RWPE1 (cell line): Measurements from ENCODE around the gene RHPN2.

ENCODE experiments used
- CTCF ChIA-PET: fragments of 350-600 bp; sonication (Branson Sonifier 250); formaldehyde crosslinking; extraction: SDS; loops from one replicate; lab custom pipeline; 2021; lab: Yijun Ruan, JAX
- POLR2A ChIA-PET: fragments of 400-600 bp; formaldehyde crosslinking; extraction: SDS; loops from one replicate; lab custom pipeline; 2020; ENCODE audit warnings: antibody characterized with exemption; ENCODE audit not compliant: low non-redundant PET; lab: Yijun Ruan, JAX
- DNase-seq: peaks from one replicate; pipeline ENCODE4 v3.0.0; 2012; ENCODE audit warnings: low spot score
- H3K27ac ChIP-seq: fragments of 450-650 bp; 2 replicates; pipeline ENCODE4 v1.5.1; 2017
- TF ChIP-seq, protein P1 (sequence below): fragments of 450-650 bp; conservative IDR thresholded peaks from 2 replicates; pipeline ENCODE4 v1.5.1; 2017; ENCODE audit warnings: low read depth, mild to moderate bottlenecking

Gene RHPN2

DNA sequence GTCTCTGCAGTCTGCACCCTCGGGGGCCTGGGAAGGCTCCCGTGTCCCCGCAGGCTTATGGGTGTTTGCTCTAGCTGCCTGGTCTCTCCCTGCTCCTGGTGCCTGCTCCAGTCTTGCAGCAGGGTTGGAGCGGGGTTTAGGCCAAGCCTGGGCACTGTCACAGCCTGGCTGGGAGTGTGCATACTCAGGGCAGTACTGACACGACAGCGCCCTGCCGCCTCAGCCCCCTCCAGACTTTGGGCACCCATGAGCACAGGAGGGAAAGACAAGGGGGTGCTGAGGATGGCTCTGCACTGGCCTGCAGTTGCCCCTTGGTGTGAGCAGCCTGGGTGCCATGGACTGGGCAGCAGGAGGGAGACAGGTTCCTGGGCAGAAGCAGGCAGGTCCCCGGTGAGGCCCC is 128.6 kb downstream of the RHPN2 start:
- TF ChIP-seq, protein P1, sequence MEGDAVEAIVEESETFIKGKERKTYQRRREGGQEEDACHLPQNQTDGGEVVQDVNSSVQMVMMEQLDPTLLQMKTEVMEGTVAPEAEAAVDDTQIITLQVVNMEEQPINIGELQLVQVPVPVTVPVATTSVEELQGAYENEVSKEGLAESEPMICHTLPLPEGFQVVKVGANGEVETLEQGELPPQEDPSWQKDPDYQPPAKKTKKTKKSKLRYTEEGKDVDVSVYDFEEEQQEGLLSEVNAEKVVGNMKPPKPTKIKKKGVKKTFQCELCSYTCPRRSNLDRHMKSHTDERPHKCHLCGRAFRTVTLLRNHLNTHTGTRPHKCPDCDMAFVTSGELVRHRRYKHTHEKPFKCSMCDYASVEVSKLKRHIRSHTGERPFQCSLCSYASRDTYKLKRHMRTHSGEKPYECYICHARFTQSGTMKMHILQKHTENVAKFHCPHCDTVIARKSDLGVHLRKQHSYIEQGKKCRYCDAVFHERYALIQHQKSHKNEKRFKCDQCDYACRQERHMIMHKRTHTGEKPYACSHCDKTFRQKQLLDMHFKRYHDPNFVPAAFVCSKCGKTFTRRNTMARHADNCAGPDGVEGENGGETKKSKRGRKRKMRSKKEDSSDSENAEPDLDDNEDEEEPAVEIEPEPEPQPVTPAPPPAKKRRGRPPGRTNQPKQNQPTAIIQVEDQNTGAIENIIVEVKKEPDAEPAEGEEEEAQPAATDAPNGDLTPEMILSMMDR, result no peak
- DNase-seq, result no peak
- no peak overlapping the region for H3K27ac ChIP-seq
- ChIA-PET CTCF (interaction anchor here (0.6 kb wide), 1 partner anchor 40 kb away, joined by 3 read pairs; no protein-coding TSS in a partner anchor), POLR2A (no interaction called here)

DNA sequence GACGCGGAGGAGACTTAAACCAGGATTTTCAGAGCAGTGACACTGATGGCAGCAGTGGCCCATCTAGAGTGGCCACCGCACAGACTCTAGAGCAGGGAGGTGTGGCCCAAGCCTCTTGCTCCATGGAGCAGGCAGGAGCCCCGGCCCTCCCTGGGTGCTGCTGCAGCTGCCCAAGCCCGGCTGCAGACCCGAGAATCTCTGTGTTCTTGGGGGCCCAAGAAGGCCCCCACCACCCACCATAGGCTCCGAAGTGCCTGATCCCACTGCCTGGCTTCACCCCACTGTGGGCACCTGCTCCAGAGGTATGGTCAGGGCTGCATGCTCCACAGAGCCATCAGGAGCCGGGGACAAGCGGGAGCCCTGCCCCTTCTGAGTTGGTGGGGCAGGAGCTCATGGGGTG is 129.1 kb downstream of the RHPN2 start:
- TF ChIP-seq, protein P1, result no peak
- no peak for DNase-seq
- H3K27ac ChIP-seq, result no peak overlapping the region
- POLR2A ChIA-PET, result no interaction called here
- CTCF ChIA-PET, result interaction anchor here (0.6 kb wide), 1 partner anchor 40 kb away, joined by 3 read pairs; no protein-coding TSS in a partner anchor

DNA sequence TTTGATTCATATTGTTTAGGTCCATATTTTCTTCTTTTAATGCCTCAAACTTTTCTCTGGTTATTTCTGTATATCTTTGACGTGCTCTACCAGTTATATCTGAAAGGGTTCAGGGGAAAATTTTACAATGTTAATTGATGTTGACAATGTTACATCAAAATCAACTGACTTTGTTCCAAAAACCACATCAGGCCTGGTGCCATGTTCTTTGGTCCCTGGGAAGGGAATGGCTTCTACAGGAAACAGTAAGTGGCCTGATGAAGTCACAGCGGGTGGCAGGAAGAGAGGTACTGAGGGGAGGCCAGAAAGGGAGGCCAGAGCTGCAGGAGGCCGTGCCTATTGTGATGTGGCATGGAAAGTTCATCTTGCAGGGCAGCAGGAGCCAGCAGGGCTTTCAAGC is 131.1 kb downstream of the RHPN2 start:
- TF ChIP-seq, protein P1, result no peak
- POLR2A ChIA-PET, result no interaction called here

DNA sequence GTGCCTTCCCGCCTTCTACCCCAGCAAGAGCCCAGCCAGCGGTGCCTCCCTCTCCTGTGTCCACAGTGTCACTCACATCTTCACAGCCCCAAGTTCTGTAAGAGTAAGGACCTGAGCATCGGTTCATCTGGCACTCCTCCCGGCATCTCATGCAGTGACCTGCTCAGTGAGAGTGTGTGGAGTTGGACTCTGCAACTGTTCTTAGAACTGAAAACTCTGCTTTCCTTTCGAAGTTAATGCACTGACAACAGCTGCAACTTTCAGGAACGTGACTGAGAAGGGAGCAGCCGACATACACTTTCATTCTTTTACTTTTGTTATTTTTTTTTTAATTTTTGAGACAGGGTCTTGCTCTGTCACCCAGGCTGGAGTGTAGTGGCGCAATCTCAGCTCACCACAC is 134.1 kb downstream of the RHPN2 start:
- CTCF ChIA-PET, result no interaction called here

More for the DNA sequence above, 131.1 kb downstream of the RHPN2 start:
- H3K27ac ChIP-seq, result no peak overlapping the region
- no peak for DNase-seq
- CTCF ChIA-PET, result interaction anchor here (0.6 to 1.1 kb wide), 2 partner anchors 17 to 334 kb away, joined by 3 read pairs; no protein-coding TSS in a partner anchor

DNA sequence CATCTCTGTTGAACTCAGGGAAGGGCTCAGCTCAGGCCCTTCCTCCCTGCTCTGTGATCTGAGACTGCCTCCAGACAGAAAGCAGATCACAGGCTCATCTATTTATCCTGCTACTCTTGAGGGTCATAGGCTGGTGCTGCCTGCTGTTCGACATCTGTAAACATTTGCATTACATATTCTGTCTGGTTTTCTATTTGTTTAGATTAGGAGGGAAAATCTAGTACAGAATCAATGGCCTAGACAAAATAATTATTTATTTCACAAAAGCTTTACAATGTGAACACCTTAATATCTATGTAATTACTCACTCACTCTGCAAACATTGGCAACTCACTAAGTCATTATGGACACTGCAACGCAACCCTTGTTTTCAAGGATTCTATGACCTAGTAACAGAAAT is 135.9 kb downstream of the RHPN2 start:
- ChIA-PET CTCF (interaction anchor here (0.7 kb wide), 2 partner anchors 21 to 272 kb away, joined by 3 to 6 read pairs; no protein-coding TSS in a partner anchor), POLR2A (no interaction called here)
- no peak for DNase-seq
- TF ChIP-seq, protein P1, result no peak
- no peak overlapping the region for H3K27ac ChIP-seq

More for the DNA sequence above, 134.1 kb downstream of the RHPN2 start:
- POLR2A ChIA-PET, result no interaction called here
- TF ChIP-seq, protein P1, result no peak
- DNase-seq, result no peak
- H3K27ac ChIP-seq, result no peak overlapping the region
